CD4-positive, alpha-beta T cell treated with Interferon alpha-2 for 1 hour (primary cell): Measurements from ENCODE around the gene ORMDL1.
"Not testable (repeated sequence)": the region's sequence is repeated elsewhere in the genome, so short reads cannot be mapped to it uniquely, and the experiment has no call there.

ENCODE experiments used
- DNase-seq, 2 donors: peaks; one replicate each; pipeline ENCODE4 v3.0.0-alpha.2; 2020 to 2022

Gene ORMDL1

DNA sequence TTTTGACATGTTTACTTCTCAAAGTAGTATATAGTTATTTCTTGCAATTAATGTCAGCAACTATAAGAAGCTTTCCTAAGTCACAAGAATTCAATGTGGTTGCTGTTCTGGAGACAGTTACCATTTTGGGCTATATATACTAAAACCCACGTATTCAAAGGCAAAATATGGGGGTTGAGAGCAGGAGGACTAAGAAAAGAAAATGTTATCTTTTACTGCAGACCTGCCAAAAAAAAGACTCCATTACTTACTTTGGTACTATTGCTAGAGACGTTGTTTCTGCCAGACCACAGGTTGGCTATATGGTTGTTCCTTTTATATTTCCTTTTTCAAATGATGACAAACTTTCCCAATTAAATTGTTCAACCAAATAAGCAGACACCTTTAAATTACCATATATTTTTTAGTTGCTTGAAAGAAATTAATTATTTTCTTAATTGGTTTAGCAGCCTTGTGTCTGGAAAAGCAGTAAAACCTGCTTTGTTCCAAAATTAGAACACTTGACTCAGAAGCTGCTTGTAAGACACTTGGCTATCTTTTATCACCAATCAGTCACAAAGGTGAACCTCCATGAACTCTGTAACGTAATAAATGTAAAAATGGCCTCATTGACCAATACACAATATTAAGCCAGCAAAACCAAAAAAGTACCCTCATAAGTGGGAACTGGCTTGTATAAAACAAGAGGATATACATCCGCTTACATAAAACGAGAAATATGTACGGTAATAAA lies 13.4 kb downstream of the ORMDL1 start:
- no peak for DNase-seq

- DNase-seq: no peak
Measured at GRCh38 chr2:189763908-189764661, 20.1 kb downstream of the ORMDL1 start.

DNA sequence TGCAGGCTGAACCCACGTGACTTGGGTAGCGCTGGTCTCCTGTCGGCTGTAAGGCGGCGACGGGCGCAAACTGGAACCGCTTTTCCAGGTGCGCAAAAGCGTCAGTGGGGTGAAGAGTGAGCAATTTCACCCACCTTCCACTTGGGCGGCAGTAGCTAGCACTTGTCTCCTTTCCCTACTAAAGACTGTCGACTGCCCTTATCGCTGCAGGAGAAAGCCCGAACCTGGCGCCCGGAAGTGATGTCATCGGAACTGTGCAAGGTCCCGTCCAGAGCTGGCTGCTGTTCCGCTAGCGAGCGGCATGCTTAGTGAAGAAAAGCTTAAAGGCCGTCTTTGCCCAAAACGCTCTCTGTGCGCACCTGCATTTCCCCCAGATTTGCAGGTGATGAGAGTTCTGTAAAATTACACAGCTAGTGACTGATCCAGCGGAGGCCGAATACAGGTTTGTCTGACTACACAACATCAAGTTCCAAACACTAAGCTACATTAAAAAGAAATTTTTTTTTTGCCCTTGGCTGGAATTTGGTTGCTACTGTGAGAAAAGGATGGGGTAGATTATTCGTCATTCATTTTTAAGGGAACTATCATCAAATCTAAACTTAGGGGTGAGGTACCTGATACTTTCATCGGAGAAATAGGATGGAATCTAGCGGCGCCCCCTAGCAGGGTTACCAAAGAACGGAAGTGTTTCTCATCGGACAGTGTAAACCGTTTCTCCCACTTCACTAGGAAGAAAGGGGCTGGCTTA lies 21.4 kb downstream of the ORMDL1 start, which contains the start of gene OSGEPL1:
OSGEPL1 (minus strand) TSS at position 242 of the 748 bp plus-strand sequence. CDS start 1,152 bp downstream, outside the sequence.
- peak; percentile 90 to 93 for DNase-seq

GRCh38 chr2:189762229-189762550 lies 21.9 kb downstream of the ORMDL1 start:
- DNase-seq: no peak

- not testable (repeated sequence) for DNase-seq
Measured at GRCh38 chr2:189760154-189760553, 24.0 kb downstream of the ORMDL1 start.

DNA sequence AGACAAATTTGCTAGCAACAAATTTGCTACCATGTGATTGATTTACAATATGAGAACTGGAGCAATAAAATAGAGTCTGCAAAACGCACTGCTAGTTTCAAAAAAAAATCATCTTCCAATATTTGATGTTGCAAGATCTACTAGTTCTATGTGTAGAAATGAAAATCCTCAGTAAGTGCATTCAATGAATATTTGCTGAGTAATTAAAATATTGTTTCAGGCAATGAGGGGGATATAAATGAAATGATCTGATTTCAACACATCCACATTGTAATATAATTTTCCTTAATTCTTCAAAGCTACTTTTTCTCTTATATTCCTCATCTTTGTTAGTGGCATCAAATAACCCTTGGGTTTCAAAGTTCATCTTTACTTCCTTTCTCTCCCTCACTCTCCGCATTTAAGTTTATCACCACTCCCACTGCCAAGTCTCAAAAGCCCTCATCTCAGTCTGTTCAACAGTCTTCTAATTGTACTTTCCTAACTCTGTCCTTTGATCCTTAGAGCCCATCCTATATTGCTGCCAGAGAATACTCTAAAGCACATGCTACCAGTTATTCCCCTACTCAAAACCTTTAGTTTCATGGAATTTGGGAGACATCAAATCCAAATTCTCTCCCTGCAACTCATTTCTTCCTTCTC lies 27.7 kb downstream of the ORMDL1 start:
- no peak for DNase-seq

DNA sequence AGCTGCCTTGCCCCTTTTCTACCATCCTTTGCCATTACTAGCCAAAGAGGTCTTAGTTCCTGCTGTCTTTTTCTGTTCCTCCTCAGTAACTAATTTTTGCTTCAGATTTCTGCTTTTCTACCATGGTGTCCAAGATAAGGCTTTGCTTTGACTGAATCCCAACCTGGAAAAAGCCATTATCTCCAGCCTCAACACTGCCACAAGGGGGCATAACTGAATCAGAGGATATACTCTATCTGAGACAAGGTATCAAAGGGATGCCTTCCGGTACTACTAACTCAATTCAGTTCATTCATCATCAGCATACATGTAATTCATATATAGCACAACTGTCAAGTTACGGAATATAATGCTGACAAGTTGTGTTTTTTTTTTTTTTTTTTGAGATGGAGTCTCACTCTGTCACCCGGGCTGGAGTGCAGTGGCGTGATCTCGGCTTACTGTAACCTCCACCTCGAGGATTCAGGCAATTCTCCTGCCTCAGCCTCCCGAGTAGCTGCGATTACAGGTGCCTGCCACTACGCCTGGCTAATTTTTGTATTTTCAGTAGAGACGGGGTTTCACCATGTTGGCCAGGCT lies 33.0 kb downstream of the ORMDL1 start:
- DNase-seq: peak; percentile 15 to 65

- no peak for DNase-seq
Measured at GRCh38 chr2:189729430-189729829, 54.7 kb downstream of the ORMDL1 start.

DNA sequence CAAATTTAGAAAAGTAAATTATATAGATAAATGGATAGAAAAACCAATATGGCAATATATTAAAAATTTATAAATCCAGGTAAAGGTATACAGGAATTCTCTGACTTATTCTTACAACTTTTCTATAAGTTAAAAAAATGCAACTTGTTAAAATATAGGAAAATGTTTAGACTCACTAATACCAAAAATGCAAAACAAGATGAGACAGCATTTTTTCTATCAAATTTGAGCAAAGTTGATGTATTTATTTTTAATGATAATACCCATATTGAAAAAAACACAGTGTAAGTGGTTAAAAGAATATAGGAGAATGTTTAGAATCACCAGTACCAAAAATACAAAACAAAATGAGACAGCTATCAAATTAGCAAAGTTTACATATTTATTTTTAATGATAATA lies 57.3 kb downstream of the ORMDL1 start:
- no peak for DNase-seq

- no peak for DNase-seq
Measured at GRCh38 chr2:189726271-189726670, 57.9 kb downstream of the ORMDL1 start.

GRCh38 chr2:189723192-189723591 lies 60.9 kb downstream of the ORMDL1 start:
- DNase-seq: no peak
